SK-MEL-5 (cell line): ENCODE measurements around the gene MPPE1. TPM values are rescaled to one million over a fixed set of nuclear protein-coding genes. Genes with fewer than 3 reads are reported as not detected.
"Not testable (repeated sequence)": the region's sequence is repeated elsewhere in the genome, so short reads cannot be mapped to it uniquely, and the experiment has no call there.

Experiments used
- DNase-seq: peaks from one replicate; pipeline ENCODE4 v3.0.0-alpha.2; 2016; ENCODE audit warnings: low read depth, low spot score
- in situ Hi-C: cut with HindIII; loops from 2 replicates; pipeline ENCODE4 v1.10.0; 2016; ENCODE audit warnings: low sequenced_read_pairs, high pct_unique_total_duplicates, low pct_unique_long_range_greater_than_20kb
- total RNA-seq: library from RNA; depleted of rRNA; stranded (reverse); fragments of >200 nt; shearing (Covaris generic); gene quantifications from 2 replicates; pipeline ENCODE4 v1.2.3, GENCODE V29; 2014

MPPE1 gene
- total RNA-seq, 1 experiment from 2014 or later, result 21.7 TPM

DNA sequence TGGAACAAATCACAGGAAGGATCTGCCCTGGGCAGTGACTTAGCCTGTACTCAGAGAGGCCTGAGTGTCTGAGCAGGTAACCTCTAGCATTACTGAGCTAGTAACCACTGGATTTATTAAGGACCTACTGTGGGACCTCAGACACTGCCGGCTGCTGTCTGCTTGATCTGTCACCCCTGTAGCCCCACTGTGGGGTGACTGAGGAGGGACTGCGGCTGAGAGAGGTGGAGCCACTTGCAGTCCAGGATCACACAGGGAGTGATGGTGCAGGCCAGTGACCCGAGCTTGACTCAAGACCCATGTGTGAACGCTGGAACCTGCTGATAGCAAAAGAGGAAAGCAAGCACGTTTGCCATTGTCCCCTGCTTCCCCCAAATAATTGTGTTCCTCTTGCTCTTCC is 41.4 kb downstream of the MPPE1 start:
- in situ Hi-C loops, result no loop called here

DNA sequence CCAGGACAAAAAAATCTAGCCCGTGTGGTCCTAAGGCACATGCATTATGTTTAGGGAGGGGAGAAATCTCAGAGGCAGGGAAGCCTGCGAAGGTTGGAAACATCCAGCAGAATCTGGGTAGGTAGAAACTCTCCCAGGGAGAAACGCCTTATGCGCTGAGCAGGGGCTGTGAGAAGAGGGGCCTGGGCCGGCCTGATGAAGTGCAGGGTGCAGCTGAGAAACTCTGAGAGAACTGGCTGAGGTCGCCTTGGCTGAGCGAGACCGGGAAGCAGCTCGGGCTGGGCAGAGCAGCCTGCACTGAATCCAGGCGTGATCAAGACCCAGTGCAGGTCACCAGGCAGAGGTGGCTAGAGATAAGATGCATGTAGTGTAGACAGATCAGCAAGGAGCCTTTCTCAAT is 41.8 kb downstream of the MPPE1 start:
- DNase-seq, result no peak
- in situ Hi-C loops, result no loop called here

More for the DNA sequence above, 41.4 kb downstream of the MPPE1 start:
- DNase-seq, result no peak

DNA sequence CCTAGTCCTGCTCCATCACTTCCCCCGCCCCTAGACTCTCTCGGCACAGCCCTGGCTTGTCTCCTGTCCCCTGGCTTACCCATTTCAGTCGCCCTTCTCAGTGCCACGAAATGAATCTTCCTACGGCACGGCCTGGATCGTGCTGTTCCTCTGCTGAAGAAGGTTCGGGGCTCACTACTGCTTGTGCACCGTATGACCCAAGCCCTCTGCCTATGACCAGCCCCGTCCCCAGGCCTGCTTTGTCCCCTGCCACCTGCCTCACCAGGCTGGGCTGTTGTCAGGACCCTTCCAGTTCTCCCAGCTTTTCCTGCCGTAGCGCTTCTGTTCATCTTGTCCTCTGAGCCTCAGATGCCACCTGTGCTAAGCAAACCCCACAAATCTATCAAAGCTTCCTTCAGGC is 43.0 kb downstream of the MPPE1 start:
- in situ Hi-C loops, result no loop called here
- no peak for DNase-seq

DNA sequence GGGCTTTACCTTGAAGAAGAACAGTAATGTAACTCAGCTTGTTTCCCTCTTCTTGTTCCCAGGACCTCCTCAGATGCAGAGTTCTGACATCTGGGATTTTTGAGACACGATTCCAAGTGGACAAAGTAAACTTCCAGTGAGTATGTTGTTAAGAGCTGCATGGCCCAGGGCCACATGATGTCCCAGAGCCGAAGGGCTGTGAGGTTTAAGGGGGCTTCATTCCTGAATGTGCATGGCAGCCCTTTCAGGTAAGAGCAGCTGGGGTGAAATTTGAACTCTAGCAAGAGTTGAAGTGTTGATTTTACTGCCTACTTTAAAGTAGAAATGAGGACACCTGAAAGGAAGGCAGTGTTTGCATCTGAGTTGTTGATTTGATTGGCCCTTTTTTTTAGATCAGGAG is 43.6 kb downstream of the MPPE1 start:
- in situ Hi-C loops, result no loop called here
- no peak for DNase-seq

DNA sequence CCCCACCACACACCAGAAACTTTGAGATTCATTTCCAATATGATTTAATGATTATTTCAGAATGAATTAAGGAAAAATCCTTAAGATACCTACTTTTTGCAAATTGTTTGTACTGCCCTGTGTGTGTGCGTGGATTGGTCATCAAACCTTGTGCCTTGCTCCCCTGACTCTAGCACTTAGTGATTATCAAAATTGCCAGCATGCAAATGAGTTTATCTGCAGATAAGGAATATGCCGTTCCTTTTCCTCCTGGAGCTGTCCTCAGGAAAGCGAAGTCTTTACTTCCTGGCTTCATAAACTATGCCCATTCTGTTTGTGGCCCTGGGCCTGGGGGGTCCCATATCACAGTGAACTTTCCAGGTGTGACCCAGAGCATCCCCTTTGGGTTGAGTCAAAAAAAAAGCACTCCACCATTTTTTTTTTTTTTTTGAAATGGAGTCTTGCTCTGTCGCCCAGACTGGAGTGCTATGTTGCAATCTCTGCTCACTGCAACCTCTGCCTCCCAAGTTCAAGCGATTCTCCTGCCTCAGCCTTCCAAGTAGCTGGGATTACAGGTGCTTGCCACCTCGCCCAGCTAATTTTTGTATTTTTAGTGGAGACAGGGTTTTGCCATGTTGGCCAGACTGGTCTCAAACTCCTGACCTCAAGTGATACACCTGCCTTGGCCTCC is 45.5 kb downstream of the MPPE1 start:
- no peak for DNase-seq
- in situ Hi-C loops, result no loop called here

DNA sequence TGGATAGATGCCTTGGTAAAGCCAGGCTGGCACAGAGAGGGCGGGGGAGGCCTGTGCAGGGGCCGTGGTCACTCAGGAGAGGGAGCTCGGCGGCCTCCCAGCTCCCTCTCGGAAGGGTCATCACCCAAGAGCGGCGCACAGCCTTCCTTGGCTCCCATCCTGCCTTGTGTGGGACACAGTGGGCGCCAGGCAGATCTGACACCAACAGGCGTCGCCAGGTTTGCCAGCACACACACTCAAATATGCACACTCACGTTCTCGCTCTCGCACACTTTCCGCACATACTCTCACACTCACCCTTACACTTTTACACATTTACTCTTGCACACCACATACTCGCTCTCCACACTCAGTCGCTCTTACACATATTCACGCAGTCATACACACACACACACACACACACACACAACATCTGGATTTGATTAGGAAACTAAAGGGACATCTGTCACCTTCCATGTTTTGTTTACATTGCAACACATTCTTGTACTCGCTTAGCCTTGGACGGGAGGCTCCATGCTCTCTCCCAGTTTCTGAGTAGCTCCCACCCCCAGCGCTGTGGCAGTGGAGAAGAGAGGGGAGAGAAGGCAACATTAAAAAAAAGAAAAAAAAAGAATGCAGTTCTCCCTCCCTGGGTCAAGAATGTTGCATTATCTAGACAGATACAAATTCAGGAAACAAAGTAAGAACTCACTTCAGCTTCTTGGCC is 46.4 kb downstream of the MPPE1 start:
- DNase-seq, result no peak
- in situ Hi-C loops, result no loop called here

DNA sequence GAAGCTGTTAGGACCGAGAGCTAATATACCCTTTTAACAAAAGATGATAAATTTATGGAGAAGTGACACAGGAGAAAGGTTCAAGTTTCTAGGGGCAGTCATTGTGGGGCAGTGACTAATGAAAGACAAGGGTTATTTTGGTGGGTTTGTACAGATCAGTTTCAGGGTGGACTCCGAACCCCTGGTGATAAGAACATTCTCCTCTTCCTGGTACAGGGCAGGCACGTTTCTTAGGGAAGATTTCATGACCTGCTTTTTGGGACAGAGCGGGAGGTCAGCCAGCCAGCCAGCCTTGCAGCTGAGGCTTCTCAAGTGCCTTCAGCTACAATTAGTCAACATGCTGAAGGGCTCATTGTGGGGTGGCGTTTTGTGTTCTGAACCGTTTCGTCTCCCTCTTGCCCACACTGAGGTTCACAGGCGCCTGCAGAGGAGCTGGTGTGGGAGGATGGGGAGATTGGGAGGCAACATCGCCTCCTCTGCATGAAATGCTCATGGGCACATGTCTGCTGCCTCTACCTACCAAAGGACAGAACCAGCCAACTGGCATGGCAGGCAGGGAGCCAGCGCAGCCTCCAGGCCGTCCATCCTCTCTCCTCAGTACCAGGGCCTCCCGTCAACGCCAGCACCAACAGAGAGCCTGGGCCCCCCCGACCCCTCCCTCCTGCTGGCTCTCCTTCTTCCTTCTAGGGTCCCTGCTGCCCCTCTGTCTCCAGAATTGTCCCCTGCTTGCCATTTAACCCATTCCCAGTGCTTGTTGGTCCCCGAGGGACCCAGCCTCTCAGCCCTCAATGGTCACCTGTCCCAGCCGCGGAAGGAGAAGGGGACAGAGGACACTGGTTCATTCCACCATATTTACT is 47.3 kb downstream of the MPPE1 start:
- DNase-seq, result no peak
- in situ Hi-C loops, result no loop called here

DNA sequence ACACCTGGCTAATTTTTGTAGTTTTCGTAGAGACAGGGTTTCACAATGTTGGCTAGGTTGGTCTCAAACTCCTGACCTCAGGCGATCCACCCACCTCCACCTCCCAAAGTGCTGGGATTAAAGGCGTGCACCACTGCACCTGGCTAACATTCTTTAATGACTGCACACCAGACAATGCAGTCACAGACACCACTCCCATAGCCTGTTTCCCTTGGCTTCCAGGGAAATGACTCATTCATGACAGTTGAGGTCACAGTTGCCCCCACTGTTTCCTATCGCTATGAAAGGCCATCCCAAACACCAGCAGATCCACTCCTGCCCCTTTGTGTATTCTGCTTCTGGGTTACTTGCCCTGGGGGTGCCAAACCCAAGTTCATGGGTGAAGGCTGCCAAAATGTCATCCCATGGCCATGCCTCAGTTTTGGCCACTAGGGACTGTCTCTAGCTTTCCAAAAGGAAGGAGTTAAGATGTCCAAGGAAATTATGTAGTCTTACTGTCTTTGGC is 48.2 kb downstream of the MPPE1 start:
- in situ Hi-C loops, result no loop called here
- peak; percentile 81 for DNase-seq

DNA sequence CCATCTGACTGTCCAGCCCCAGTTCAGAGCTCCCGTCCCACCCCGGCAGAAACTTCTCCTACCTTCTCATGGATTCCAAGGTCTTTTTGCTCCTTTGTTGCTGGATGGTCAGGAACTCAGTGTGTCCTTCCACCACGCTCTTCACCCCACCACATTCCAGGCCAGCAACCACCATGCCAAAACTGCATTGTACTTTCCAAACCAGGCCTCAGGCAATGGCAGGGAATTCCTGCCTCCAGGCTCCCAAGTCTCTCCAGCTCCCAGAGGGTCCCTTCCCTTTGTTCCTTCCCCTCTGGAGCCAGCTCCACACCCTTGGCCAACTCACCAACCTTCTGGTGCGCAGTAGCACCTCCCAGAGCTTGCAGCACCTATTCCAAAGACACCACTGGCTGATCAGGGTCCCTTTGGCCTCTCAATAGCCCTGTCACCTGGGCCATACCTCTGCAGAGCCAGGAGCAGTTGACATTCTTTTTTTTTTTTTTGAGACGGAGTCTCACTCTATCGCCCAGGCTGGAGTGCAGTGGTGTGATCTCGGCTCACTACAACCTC is 48.8 kb downstream of the MPPE1 start:
- no peak for DNase-seq
- in situ Hi-C loops, result no loop called here

DNA sequence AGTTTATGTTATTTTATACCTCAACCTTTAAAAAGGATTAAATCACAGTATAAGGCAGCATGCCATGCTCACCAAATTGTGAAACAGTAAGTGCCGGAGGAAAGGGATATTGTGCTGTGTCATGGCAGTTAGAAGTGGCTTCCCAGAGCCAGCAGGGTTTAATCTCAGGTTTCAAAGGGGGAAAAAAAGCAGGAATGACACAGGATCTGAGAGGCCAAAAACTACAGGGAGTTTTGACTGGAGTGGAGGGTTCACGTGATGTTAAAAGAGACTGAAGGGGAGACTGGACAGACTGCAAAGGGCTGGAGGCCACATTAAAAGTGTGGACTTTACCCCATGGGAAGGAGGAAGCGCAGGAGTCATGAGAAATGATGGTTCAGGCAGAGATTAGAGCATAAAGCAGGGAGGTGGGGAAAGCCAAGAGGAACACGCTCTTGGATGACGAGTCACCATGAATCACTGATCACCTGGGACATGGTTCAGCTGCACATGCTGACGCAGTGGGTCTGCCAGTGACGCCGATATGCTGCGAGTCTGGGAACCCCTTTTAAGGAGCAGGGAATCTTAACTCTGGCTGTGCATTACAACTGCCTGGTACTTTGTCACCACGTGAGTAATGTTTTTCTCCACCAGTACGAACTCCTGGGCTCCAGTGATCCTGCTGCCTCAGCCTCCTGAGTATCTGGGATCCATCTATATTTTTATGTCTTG is 50.8 kb downstream of the MPPE1 start:
- in situ Hi-C loops, result no loop called here
- DNase-seq, result peak; percentile 96

DNA sequence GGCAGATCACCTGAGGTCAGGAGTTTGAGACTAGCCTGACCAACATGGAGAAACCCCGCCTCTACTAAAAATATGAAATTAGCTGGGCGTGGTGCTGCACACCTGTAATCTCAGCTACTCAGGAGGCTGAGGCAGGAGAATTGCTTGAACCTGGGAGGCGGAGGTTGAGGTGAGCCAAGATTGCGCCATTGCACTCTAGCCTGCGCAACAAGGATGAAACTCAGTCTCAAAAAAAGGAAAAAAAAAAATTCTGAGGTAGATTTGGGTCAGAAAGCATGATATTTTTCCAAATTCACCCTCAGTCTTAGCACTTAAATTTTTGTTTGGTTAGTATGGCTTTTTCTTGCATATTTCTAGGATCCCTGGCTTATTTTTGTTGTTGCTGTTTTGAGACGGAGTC is 53.6 kb downstream of the MPPE1 start:
- DNase-seq, in situ Hi-C loops: not testable (repeated sequence)

DNA sequence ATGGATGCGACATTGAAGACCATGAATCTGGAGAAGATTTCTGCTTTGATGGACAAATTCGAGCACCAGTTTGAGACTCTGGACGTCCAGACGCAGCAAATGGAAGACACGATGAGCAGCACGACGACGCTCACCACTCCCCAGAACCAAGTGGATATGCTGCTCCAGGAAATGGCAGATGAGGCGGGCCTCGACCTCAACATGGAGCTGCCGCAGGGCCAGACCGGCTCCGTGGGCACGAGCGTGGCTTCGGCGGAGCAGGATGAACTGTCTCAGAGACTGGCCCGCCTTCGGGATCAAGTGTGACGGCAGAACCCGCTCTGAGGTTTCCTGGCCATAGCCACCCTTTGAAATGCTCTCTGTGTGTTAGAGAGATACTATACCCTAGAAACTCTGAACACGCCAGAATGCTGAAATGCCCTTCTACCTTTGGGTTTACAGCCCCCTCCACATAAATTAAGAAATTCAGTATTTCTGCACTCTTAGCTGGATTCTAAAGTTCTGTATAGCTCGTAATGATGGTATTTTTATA is 56.2 kb downstream of the MPPE1 start:
- in situ Hi-C loops, result no loop called here
- DNase-seq, result peak; percentile 55

DNA sequence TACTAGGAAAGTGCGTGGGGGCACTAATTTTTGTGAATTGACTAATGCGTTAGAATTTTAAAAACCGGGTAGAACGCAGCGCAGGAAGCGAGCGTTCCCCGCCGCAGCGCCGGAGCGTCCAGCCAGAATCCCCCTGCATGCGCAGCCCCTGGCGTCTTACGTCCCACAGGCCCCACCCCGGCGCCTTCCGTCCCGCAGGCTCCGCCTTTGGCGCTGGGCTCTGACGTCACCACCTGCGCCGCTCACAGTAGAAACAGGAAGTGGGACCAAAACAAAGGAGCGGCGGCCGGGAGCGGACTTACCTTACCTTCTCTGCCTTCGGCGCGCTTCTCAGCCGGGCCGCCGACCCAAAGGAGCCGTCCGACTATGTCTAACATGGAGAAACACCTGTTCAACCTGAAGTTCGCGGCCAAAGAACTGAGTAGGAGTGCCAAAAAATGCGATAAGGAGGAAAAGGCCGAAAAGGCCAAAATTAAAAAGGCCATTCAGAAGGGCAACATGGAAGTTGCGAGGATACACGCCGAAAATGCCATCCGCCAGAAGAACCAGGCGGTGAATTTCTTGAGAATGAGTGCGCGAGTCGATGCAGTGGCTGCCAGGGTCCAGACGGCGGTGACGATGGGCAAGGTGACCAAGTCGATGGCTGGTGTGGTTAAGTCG is 56.8 kb downstream of the MPPE1 start, which contains the start of gene CHMP1B:
CHMP1B (plus strand) TSS at position 268 of the 660 bp plus-strand sequence; CDS start at position 367, 99 bp downstream.
- in situ Hi-C loops, result no loop called here
- DNase-seq, result peak; percentile 95

DNA sequence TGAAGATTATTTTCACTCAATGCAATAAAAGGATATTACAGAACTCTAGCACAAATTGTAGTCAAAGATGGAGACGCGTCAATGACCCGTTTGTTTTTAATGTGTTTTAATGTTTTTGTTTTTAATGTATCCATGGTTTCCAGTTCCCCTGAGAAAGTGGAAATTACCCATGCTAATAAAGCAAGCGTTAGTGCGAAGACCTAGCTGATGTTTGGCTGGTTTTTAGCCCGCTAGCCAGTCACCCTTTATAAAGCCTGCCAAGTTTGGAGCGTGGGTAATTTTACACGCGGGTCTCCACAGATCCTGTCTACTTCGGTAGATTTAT is 57.3 kb downstream of the MPPE1 start:
- DNase-seq, result peak; percentile 54
- in situ Hi-C loops, result no loop called here

DNA sequence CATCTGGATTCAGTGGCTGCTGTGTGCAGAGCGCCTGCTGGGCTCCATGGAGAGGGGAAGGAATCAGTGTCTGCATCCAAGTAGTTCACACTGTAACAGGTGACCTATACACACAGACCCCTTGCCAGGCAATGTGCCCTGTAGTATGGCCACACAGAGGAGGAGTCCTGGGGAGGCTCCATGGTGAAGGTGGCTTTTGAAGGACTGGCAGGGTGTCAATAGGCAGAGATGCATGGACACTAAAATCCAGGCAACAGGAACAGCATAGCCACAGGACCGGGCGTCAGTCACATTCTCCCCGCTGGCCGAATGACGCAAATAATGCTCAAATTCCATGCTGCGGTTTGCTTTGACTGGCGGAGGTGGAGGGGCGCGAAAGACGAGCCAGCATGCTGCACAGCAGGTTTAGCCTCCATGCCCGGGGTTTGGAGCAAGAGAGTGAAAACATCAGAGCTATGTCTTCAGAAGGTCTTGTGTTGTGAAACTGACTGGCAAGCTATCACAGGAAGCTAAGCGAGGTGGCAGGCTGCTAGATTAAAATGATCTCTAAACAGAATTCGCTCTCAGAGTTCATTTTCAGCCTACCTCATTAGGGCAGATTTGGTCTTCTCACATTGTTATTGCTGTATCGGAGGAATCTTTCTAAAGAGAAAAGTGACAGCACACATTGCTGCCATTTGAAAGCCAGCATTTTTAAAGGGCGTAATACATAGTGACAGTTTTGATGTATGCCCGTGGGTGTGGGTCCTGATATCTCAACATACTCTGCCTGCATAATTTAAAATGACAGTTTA is 58.1 kb downstream of the MPPE1 start:
- in situ Hi-C loops, result no loop called here

DNA sequence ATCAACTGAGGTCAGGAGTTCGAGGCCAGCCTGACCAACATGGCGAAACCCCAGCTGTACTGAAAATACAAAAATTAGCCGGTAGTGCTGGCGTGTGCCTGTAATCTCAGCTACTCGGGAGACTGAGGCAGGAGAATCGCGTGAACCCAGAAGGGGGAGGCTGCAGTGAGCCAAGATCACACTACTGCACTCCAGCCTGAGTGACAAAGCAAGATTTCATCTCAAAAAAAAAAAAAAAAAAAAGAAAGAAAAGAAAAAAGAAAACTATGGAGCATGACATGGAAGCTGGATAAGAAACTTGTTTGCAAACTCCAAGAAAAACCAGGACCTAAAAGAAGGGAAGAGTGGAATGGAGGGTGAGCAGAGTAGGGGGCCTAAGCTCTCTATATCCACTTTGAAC is 58.8 kb downstream of the MPPE1 start:
- in situ Hi-C loops, result no loop called here
- DNase-seq, result no peak

More for the DNA sequence above, 58.1 kb downstream of the MPPE1 start:
- DNase-seq, result peak; percentile 96
